ENCODE measurements around the gene DRD4. TPM values are rescaled to one million over a fixed set of nuclear protein-coding genes. Genes with fewer than 3 reads are reported as not detected.

DRD4 gene
- polyA plus RNA-seq, 6 donors from 2014 or later = not detected

DNA sequence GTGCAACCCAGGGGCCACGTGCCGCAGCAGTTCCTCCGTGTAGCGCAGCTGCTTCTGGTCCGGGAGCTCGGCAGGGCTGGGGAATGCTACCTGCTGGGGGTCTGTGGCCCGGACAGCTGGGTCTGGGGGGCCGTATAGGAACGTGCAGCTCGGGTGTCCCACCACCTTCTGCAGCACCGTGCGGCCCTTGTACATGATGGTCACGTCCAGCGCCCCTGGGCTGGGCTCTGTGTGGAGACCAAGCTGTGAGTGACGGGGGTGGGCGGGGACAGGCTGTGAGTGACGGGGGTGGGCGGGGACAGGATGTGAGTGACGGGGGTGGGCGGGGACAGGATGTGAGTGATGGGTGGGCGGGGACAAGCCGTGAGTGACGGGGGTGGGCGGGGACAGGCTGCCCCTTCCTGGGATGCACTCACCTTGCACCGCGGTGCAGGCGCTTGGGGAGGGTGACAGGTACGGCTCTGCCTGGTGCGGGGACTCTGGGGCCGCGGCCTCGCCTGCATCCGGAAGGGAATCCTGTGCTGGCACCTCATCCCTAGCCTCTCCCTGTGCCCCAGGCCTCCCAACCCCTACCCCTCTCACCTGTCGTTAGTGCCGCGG is 23.6 kb upstream of the DRD4 start:
- Mint-ChIP-seq H3K4me3 (no peak overlapping the region), H3K4me1 (peaks cover 11 to 27% (median 13%) of the 10 kb centered on the region in 3 donors), H3K27me3 (no peaks in the 10 kb centered on the region), H3K27ac (peak overlapping the region in 2 of 6 donors; percentile 76 to 92), H3K36me3 (no peaks in the 10 kb centered on the region), H3K9me3 (no peaks in the 10 kb centered on the region)
- ATAC-seq (ENCODE audit: low read depth in 2 of 2) (peak in 1 of 2 donors; percentile 9), DNase-seq (no peak)

DNA sequence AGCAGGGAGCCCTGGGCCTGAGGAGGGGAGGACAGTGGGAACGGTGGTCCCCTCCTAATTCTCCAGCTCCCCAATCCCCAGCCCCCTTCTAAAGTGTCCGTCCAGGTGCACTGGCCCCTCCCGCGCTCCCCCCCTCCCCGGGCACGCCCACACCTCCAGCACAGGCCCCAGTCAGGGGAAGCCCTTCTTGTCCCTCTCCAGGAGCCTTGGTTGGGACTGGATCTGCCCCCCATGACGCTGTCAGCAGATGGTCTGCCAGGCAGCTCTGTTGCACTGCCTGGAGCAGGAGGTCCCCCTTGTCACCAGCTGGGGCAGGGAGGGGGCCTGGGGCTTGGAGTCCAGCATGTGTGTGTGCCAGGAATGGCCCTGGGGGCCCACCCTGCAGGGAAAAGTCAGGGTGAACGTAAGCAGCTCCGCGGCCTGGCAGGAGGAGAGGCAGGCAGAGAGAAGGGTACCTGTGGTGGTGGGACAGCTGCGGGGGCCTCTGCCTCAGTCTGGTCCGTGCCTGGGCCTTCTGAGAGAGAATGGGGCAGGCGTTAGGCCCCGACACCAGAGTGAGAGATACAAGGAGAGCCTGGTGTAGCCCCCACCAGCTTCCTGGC is 22.9 kb upstream of the DRD4 start:
- H3K4me1 Mint-ChIP-seq = peaks cover 11 to 27% (median 13%) of the 10 kb centered on the region in 3 donors
- DNase-seq = no peak
- peak overlapping the region; percentile 57 to 90 (median 75) for H3K4me3 Mint-ChIP-seq
- H3K27ac Mint-ChIP-seq = peak overlapping the region in 5 of 6 donors; percentile 41 to 92 (median 66)
- no peaks in the 10 kb centered on the region for H3K27me3 Mint-ChIP-seq
- no peaks in the 10 kb centered on the region for H3K9me3 Mint-ChIP-seq
- no peaks in the 10 kb centered on the region for H3K36me3 Mint-ChIP-seq
- ATAC-seq (ENCODE audit: low read depth in 2 of 2) = no peak

DNA sequence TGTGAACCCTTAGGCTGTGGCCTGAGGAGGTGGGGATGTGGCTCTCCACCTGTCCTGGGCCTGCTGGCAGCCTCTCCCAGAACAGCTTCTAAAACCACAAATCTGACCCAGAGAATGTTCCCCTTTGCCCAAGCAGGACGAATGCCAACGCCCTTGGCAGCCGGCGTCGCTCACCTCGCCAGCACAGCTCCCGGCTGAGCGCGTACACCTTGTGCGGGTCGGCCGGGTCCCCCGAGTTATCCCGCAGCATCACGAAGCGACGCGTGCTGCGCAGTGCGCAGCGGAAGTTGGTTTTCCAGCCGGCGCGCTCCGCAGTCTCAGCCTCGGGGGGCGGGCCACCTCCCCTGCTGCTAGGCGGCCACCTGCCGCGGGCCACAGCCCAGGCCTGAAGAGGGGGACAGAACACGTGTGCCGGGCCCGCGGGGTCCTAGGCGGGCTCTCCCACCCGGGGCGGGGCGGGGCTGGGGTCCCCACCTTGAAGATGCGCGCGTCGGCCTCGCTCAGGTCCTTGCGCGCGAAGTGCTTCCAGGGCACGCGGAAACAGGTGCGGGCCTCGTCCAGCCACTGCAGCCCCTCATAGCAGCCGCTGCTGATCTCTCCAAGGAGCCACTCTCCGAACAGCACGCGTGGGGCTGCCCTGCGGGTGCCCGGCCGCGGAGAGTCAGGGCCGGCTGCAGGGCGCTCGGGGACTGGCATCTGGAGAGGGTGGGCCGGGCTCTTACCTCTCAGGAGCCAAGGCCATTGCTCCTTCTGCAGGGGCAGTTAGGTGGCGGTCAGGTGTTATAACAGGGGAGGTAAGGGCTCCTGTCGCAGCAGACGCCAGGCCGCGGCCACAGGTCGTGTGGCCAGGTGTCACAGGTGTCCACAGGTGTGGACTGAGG is 22.2 kb upstream of the DRD4 start:
- DNase-seq (no peak), ATAC-seq (ENCODE audit: low read depth in 2 of 2) (no peak)
- Mint-ChIP-seq H3K9me3 (no peaks in the 10 kb centered on the region), H3K27ac (peak overlapping the region; percentile 41 to 98 (median 92)), H3K4me3 (peak overlapping the region; percentile 90 to 96 (median 94)), H3K4me1 (peaks cover 11 to 27% (median 13%) of the 10 kb centered on the region in 3 donors), H3K36me3 (no peaks in the 10 kb centered on the region), H3K27me3 (no peaks in the 10 kb centered on the region)

DNA sequence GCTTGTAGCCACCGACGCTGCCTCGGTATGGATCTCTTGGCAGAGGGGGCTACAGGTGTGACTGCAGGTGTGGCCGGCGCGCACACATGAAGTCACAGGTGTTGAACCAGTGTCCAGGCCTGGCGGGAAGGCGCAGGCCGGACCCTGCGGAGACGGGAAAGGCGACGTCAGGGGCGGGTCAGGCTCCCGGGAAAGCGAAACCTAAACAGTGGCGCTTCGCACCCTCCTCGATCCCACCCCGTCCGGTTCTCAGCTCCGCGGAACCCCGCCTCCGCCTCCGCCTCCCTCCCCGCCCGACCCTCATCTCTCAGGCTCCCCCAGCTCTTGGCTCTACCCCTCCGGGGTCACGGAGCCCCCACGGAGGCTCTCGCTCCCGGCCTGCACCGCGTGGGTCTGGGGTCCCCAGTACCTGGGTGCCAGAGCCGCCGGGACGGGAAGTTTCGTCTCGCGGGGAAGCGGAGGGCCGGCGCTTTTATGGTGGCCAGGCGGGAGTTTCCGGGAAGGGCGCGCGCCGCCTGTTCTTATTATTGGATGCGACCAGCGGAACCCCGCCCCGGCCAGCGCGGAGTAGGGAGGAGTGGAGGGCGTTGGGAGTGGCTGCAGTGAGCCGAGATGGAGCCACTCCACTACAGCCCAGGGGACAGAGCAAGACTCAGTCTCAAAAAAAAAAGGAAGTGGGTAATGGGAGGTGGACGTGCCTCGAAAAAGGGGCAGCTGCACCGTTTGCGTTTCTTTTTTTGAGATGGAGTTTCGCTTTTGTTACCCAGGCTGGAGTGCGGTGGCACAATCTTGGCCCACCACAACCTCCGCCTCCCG is 21.4 kb upstream of the DRD4 start, which contains the start of gene IRF7:
IRF7 (minus strand) TSS at position 447 of the 816 bp plus-strand sequence. CDS start 586 bp downstream, outside the sequence.
- ATAC-seq (ENCODE audit: low read depth in 2 of 2) (peak; percentile 87 to 93), DNase-seq (peak; percentile 93)
- Mint-ChIP-seq H3K27ac (peak within 1 kb of the TSS; percentile 92 to 98 (median 95)), H3K9me3 (no peaks in the 10 kb centered on the region), H3K4me3 (peak within 1 kb of the TSS; percentile 90 to 96 (median 94)), H3K4me1 (peaks cover 11 to 27% (median 13%) of the 10 kb centered on the region in 3 donors), H3K36me3 (no peaks in the 10 kb centered on the region), H3K27me3 (no peaks in the 10 kb centered on the region)

DNA sequence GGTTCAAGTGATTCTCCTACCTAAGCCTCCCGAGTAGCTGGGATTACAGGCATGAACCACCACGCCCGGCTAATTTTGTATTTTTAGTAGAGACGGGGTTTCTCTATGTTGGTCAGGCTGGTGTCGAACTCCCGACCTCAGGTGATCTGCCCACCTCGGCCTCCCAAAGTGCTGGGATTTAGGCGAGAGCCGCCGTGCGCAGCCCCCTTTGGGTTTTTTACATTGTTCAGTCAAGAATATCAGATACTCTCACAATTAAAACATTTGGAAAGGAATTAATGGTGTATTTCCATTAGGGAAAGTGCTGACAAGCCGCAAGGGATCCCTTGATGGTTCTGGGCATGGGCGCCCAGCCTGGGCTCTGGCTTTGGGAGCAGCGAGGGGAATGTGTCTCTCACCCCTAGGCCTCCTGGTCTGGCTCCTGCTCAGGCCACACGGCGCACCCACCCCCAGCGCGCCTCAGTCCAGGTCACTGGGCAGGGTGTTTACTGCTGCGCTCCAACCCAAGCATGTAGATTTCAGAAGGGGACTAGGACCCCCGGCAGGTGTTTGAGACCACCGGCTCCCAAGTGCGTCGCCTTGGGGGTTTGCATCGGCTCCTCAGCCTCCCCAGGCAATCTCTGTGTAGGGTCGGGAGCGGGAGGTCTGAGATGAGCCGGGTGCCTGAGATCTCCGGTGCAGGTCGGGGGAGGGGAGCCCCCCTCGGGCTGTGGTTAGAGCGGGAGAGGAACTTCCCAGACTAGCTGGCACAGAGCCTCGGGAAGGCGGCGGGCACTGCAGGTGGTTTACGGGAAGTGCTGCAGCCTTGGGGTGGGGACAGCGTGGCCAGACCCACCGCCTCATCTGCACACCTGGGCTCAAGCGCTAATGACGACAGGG is 20.5 kb upstream of the DRD4 start:
- H3K27me3 Mint-ChIP-seq = no peaks in the 10 kb centered on the region
- H3K9me3 Mint-ChIP-seq = no peaks in the 10 kb centered on the region
- ATAC-seq (ENCODE audit: low read depth in 2 of 2) (no peak), DNase-seq (no peak)
- H3K4me1 Mint-ChIP-seq = peaks cover 11 to 27% (median 13%) of the 10 kb centered on the region in 3 donors
- no peaks in the 10 kb centered on the region for H3K36me3 Mint-ChIP-seq
- H3K4me3 Mint-ChIP-seq = peak overlapping the region; percentile 90 to 96 (median 94)
- H3K27ac Mint-ChIP-seq = peak overlapping the region; percentile 83 to 98 (median 94)

DNA sequence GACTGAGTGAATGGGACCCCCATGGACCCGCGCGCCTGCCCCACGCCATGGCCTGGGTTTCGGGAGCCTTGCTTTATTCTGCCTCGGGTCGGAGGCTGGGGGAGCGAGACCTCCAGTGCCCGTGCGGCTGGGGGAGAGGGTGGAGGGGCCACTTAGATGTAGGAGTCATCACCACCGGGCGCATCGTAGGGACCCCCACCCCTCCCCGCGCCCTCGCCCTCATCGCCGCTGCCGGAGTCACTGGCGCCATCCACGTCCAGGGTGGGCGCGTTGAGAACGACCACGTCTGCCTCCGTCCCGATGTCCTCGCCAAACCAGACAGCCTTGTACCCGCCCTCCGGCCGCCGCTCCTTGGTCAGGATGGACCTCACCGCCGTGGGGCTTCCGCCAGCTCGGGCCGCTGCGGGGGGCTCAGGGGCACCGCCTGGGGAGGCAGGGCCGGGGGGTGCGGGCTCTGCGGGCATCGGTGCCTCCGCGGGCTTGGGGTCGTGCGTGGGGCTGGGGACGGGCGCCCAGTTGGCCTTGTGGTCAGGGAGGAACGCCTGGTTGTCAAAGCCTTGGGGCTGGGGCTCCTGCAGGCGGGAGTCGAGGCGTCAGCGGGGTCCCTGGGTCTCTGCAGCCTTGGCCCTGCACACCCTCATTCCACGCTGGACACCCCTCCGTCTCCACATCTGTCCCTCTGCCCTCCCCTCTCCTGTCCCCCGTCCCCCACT is 19.7 kb upstream of the DRD4 start:
- H3K9me3 Mint-ChIP-seq = no peaks in the 10 kb centered on the region
- H3K36me3 Mint-ChIP-seq = no peaks in the 10 kb centered on the region
- ATAC-seq (ENCODE audit: low read depth in 2 of 2) (no peak), DNase-seq (no peak)
- no peaks in the 10 kb centered on the region for H3K27me3 Mint-ChIP-seq
- H3K27ac Mint-ChIP-seq = peak overlapping the region in 2 of 6 donors; percentile 33 to 38
- H3K4me1 Mint-ChIP-seq = peaks cover 11 to 24% (median 13%) of the 10 kb centered on the region in 3 donors
- peak overlapping the region in 3 of 8 donors; percentile 19 to 92 (median 90) for H3K4me3 Mint-ChIP-seq

DNA sequence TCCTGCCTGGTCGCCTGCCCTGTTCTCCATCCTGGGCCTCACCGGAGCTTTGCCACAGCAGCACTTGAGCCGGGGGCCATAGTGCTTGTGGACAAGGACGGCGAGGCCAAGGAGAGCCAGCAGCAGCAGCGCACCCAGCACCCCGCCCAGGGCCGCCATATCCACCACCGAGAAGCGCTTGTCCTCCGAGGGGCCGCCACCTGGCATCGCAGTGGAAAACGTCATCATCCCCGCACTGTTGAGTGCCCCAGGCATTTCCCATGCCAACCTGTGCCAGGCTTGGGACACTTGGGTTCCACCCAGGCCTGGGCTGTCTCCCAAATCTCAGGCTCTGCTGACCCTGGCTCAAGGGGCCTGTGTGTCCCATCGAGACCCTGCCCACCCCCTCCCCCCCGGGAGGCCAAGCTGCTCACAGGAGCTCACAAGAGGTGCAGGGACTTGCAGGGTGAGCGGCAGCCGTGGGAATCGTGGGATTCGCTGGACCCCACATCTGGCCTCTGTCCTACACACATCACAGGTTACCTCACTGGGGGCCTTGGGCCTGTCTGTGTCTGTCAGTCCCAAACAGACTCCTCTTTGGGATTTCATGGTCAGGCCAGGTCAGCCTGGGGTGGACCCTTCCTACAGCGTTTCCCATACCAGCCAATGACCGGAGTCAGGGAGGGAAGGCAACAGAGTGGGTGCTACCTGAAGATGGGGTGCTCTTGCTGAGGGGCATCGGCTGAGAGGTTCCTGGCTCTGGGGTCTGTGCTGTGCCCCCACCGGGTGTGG is 19.0 kb upstream of the DRD4 start:
- Mint-ChIP-seq H3K4me1 (peaks cover 11 to 23% (median 13%) of the 10 kb centered on the region in 3 donors), H3K36me3 (no peaks in the 10 kb centered on the region), H3K27me3 (peaks cover 0 to 2% (median 1%) of the 10 kb centered on the region in 3 donors), H3K27ac (peak overlapping the region in 2 of 6 donors; percentile 74 to 81), H3K9me3 (no peaks in the 10 kb centered on the region), H3K4me3 (peak overlapping the region in 3 of 8 donors; percentile 16 to 38 (median 19))
- ATAC-seq (ENCODE audit: low read depth in 2 of 2) (no peak), DNase-seq (no peak)

DNA sequence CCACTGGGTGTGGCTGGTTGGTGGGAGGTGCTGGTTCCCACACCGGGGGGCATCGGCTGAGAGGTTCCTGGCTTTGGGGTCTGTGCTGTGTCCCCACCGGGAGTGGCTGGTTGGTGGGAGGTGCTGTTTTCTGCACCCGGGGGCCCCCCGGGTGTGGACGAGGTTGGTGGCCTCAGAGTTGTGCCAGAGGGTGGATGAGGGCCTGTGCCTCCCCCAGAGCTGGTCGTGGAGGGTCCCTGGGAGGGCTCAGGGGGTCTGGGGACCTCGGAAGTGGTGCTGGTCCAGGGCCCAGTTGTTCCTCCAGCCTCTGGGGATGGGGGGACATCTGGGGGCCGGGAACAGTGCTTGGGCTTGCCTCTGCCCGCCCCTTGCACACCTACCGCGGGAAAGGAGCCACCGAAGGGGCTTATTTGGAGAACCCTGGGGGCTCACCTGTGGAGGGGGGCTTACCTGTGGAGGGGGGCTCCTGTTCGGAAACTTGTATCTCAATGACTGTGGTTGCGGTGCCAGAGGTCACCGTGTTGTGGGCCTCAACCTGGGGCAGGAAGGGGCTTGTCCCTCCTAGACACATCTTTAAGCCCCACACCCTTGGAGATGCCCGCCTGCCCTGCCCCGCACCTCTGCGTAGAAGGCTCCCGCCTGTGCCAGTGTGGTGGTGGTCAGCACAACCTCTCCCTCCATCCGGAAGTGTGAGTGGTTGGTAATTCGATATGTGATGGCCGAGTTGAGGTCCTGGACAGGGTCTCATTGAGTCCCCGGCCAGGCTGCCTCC is 18.0 kb upstream of the DRD4 start:
- no peaks in the 10 kb centered on the region for H3K9me3 Mint-ChIP-seq
- no peak for DNase-seq
- peak overlapping the region in 3 of 8 donors; percentile 15 to 73 (median 38) for H3K4me3 Mint-ChIP-seq
- peaks cover 0 to 8% (median 8%) of the 10 kb centered on the region in 3 donors for H3K27me3 Mint-ChIP-seq
- H3K27ac Mint-ChIP-seq = peak overlapping the region in 2 of 6 donors; percentile 78 to 81
- no peak for ATAC-seq (ENCODE audit: low read depth in 2 of 2)
- peaks cover 11 to 23% (median 13%) of the 10 kb centered on the region in 3 donors for H3K4me1 Mint-ChIP-seq
- no peaks in the 10 kb centered on the region for H3K36me3 Mint-ChIP-seq

DNA sequence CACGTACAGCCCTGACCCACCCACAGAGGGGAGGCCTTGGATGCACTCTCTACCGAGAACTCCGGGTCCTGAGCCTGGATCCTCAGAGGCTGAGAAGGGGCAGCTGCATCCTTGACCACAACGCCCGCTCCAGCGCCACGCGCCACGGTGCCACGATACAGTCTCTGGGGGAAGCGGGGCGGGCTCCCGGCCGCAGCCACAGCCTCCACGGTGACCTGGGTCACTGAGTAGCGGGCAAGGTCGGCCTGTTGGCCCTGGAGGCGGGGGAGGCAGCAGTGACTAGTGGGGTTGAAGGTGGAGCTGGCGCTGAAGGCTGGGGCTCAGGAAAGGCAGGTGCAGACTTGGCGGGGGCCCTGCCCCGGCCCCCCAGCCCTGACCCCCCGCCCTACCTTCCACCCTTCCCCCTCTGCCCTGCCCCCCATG is 17.4 kb upstream of the DRD4 start:
- no peaks in the 10 kb centered on the region for H3K36me3 Mint-ChIP-seq
- no peak overlapping the region for H3K4me3 Mint-ChIP-seq
- ATAC-seq (ENCODE audit: low read depth in 2 of 2) (no peak), DNase-seq (no peak)
- H3K27me3 Mint-ChIP-seq = peaks cover 0 to 12% (median 8%) of the 10 kb centered on the region in 3 donors
- H3K9me3 Mint-ChIP-seq = no peaks in the 10 kb centered on the region
- H3K4me1 Mint-ChIP-seq = peaks cover 11 to 18% (median 13%) of the 10 kb centered on the region in 3 donors
- peak overlapping the region in 1 of 6 donors; percentile 24 for H3K27ac Mint-ChIP-seq

DNA sequence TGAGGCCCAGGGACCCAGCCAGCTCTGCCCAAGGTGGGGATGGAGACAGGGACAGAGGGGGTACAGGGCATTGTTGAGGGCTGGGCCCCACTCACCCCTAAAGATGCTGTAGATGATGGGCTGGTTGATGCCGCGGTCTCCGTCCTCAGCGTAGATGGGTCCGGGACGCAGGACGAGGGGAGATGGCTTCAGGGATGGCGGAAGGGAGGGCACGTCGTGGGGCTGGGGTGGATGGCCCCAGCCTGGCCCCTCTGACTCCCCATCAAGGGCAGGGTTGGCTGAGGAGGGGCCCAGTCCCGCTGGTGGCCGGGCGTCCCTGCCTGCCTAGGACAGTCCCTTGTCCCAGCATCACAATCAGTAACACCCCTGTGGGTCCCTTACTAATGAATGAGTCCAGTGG is 16.9 kb upstream of the DRD4 start:
- H3K4me3 Mint-ChIP-seq = no peak overlapping the region
- peaks cover 11 to 16% (median 13%) of the 10 kb centered on the region in 3 donors for H3K4me1 Mint-ChIP-seq
- H3K9me3 Mint-ChIP-seq = no peaks in the 10 kb centered on the region
- H3K27me3 Mint-ChIP-seq = peaks cover 0 to 18% (median 8%) of the 10 kb centered on the region in 3 donors
- ATAC-seq (ENCODE audit: low read depth in 2 of 2) (no peak), DNase-seq (no peak)
- H3K27ac Mint-ChIP-seq = no peak overlapping the region
- no peaks in the 10 kb centered on the region for H3K36me3 Mint-ChIP-seq

Measured in naive B cell (primary cell).